Thyroid gland (tissue), 4 donors: ENCODE data around the gene IFITM10. TPM values are rescaled to one million over a fixed set of nuclear protein-coding genes. Genes with fewer than 3 reads are reported as not detected.

Source experiments
- DNase-seq, 2 donors: peaks; one replicate each; pipeline ENCODE4 v3.0.0-alpha.2; 2019
- H3K27ac ChIP-seq, 3 donors: fragments of 200-600 bp; sonication (generic); 1 replicate in 2 of 3; 2 replicates in 1 of 3; pipeline ENCODE4 v1.5.1; 2016 to 2019; ENCODE audit warnings: mild to moderate bottlenecking in 1 of 3, moderate library complexity in 1 of 3
- H3K27me3 ChIP-seq: fragments of 200-600 bp; sonication (generic); one replicate; pipeline ENCODE4 v1.5.1; 2019
- H3K36me3 ChIP-seq, 2 donors: fragments of 200-600 bp; sonication (generic); one replicate each; pipeline ENCODE4 v1.5.1; 2016 to 2019
- H3K4me1 ChIP-seq, 2 donors: fragments of 200-600 bp; sonication (generic); one replicate each; pipeline ENCODE4 v1.5.1; 2017 to 2019
- H3K4me3 ChIP-seq, 3 donors: fragments of 200-600 bp; sonication (generic); replicated peaks in 1 of 3; 1 replicate in 2 of 3; 2 replicates in 1 of 3; pipeline ENCODE4 v1.5.1; 2016; ENCODE audit warnings: mild to moderate bottlenecking in 1 of 3
- H3K9me3 ChIP-seq: fragments of 200-600 bp; sonication (generic); one replicate; pipeline ENCODE4 v1.5.1; 2017
- POLR2A ChIP-seq, 2 donors: fragments of 450-650 bp; IDR thresholded peaks; one replicate each; pipeline ENCODE4 v1.6.1; 2017; ENCODE audit warnings: antibody characterized with exemption in 2 of 2, mild to moderate bottlenecking in 2 of 2, moderate library complexity in 1 of 2
- WGBS, 2 donors: methylation state at CpG; one replicate each; pipeline ENCODE4 v1.1.5; 2017; 5-methylcytosine and 5-hydroxymethylcytosine counted together
- intact Hi-C: fragments of 100-400 bp; cut with DNase I; formaldehyde crosslinking; loops from one replicate; pipeline ENCODE4 v1.15.1; 2023
- total RNA-seq, 4 donors: library from RNA; depleted of rRNA; stranded (reverse); fragments of >200 nt; gene quantifications; one replicate each; pipeline ENCODE4 v1.2.3, GENCODE V29; 2016
- TF ChIP-seq, protein P1 (sequence below), 6 experiments: fragments of 200-600 bp in 3 of 6; fragments of 450-650 bp in 3 of 6; sonication (generic) in 3 of 6; IDR thresholded peaks; one replicate each; pipeline ENCODE4 v1.5.1; 2016 to 2019; ENCODE audit warnings: antibody characterized with exemption in 6 of 6, mild to moderate bottlenecking in 2 of 6, inconsistent platforms in 1 of 6, moderate library complexity in 1 of 6

Gene IFITM10
- total RNA-seq, 4 donors from 2014 or later, result 0.22 to 126 (median 1.5) TPM; not detected in 1

DNA sequence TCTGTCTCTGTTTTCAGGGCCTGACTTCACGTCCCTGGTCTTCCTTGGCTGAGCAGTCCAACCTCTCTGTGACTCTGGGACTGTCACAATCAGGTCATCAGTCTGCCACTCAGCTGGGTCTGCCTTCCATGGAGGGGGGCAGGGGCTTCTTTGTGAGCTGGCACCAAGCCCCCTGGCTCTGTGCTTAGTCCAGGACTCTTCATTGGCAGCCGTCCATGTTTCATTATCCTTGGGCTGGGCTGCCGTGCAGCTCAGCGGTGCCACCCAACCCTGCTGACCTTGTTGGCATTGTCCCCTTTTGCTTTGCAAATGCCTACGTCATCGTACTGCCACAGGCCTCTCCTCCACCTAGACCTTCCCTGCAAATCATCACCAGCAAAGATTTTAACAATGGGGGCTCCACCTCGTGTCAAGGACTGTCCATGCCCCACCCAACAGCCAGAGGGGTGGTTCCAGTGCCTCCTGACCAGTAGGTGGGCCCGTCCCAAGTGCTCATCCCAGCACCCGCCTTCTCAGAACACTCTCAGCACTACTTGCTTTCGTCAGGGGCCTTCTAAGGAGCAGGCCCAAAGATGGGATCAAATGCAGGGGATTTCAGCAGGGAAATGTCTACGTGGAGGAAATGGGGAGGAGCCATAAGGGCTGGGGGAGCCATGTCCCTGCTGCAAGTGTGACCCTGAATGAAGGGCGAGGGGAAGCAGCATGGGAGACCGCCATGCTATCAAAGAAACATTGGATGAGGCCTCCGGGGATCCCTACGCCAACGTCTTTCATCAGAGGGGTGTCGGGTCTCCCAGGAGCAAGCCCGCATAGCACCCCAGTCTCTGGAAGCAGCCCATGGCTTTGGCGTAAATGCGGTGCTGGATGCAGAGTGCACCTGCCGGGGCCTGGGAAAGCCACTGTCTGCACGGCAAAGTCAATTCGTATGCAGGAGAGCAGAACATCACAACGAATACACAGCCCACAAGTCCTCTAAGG is 35.2 kb downstream of the IFITM10 start:
- H3K9me3 ChIP-seq, result no peaks in the 10 kb centered on the region
- no peak for TF ChIP-seq POLR2A (IDR thresholded peaks at IDR 0.05)
- TF ChIP-seq, protein P1, sequence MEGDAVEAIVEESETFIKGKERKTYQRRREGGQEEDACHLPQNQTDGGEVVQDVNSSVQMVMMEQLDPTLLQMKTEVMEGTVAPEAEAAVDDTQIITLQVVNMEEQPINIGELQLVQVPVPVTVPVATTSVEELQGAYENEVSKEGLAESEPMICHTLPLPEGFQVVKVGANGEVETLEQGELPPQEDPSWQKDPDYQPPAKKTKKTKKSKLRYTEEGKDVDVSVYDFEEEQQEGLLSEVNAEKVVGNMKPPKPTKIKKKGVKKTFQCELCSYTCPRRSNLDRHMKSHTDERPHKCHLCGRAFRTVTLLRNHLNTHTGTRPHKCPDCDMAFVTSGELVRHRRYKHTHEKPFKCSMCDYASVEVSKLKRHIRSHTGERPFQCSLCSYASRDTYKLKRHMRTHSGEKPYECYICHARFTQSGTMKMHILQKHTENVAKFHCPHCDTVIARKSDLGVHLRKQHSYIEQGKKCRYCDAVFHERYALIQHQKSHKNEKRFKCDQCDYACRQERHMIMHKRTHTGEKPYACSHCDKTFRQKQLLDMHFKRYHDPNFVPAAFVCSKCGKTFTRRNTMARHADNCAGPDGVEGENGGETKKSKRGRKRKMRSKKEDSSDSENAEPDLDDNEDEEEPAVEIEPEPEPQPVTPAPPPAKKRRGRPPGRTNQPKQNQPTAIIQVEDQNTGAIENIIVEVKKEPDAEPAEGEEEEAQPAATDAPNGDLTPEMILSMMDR (IDR thresholded peaks at IDR 0.05), result no peak
- WGBS, 2 donors, result 73 to 80% methylated on average over 24 of the region's 24 CpGs
- no peaks in the 10 kb centered on the region for H3K36me3 ChIP-seq
- intact Hi-C loops, result no loop called here
- no peak overlapping the region for H3K4me3 ChIP-seq
- peaks cover 0 to 6% of the 10 kb centered on the region in 2 donors for H3K4me1 ChIP-seq
- no peak for DNase-seq
- no peak overlapping the region for H3K27ac ChIP-seq
- no peaks in the 10 kb centered on the region for H3K27me3 ChIP-seq

GRCh38 chr11:1708716-1709115 is 41.7 kb downstream of the IFITM10 start:
- H3K36me3 ChIP-seq, result no peaks in the 10 kb centered on the region
- TF ChIP-seq POLR2A (IDR thresholded peaks at IDR 0.05), result no peak
- TF ChIP-seq, protein P1 (IDR thresholded peaks at IDR 0.05), result no peak
- intact Hi-C loops, result no loop called here
- H3K4me3 ChIP-seq, result no peak overlapping the region
- no peaks in the 10 kb centered on the region for H3K9me3 ChIP-seq
- WGBS, 2 donors, result 81 to 85% methylated on average over 10 of the region's 10 CpGs
- H3K27me3 ChIP-seq, result no peaks in the 10 kb centered on the region
- no peak overlapping the region for H3K27ac ChIP-seq
- H3K4me1 ChIP-seq, result no peaks in the 10 kb centered on the region
- no peak for DNase-seq

GRCh38 chr11:1707751-1708150 is 42.6 kb downstream of the IFITM10 start:
- TF ChIP-seq, protein P1 (IDR thresholded peaks at IDR 0.05), result no peak
- TF ChIP-seq POLR2A (IDR thresholded peaks at IDR 0.05), result no peak
- intact Hi-C loops, result no loop called here
- Histone ChIP-seq H3K4me1 (no peaks in the 10 kb centered on the region), H3K9me3 (no peaks in the 10 kb centered on the region), H3K27ac (no peak overlapping the region), H3K36me3 (no peaks in the 10 kb centered on the region), H3K4me3 (no peak overlapping the region), H3K27me3 (no peaks in the 10 kb centered on the region)
- 45 to 58% methylated on average over 4 of the region's 4 CpGs for WGBS, 2 donors
- no peak for DNase-seq

GRCh38 chr11:1706634-1707400 is 43.6 kb downstream of the IFITM10 start:
- no peak for DNase-seq
- intact Hi-C loops, result no loop called here
- Histone ChIP-seq H3K36me3 (no peaks in the 10 kb centered on the region), H3K9me3 (no peaks in the 10 kb centered on the region), H3K4me3 (no peak overlapping the region), H3K27me3 (no peaks in the 10 kb centered on the region), H3K4me1 (no peaks in the 10 kb centered on the region), H3K27ac (no peak overlapping the region)
- WGBS, 2 donors, result 87 to 90% methylated on average over 8 to 13 of the region's 17 CpGs
- TF ChIP-seq, protein P1 (IDR thresholded peaks at IDR 0.05), result no peak
- TF ChIP-seq POLR2A (IDR thresholded peaks at IDR 0.05), result no peak
